Ovary (tissue), 9 donors: Measurements from ENCODE around the gene FER1L5. TPM values are rescaled to one million over a fixed set of nuclear protein-coding genes. Genes with fewer than 3 reads are reported as not detected.

Experiments
- DNase-seq, 5 donors: peaks; one replicate each; pipeline ENCODE4 v3.0.0-alpha.2; 2019 to 2020
- H3K27ac ChIP-seq, 2 donors: fragments of 200-600 bp; one replicate each; pipeline versions ENCODE4 v1.5.1 to v1.8.0; 2019 to 2022
- H3K27me3 ChIP-seq: fragments of 200-600 bp; one replicate; pipeline ENCODE4 v1.8.0; 2022
- H3K36me3 ChIP-seq: fragments of 200-600 bp; sonication (generic); one replicate; pipeline ENCODE4 v1.5.1; 2019
- H3K4me1 ChIP-seq: one replicate; pipeline ENCODE4 v1.8.1; 2013; ENCODE audit warnings: mild to moderate bottlenecking, moderate library complexity; ENCODE audit not compliant: insufficient read depth
- H3K4me3 ChIP-seq: fragments of 200-600 bp; sonication (generic); one replicate; pipeline ENCODE4 v1.5.1; 2017
- H3K9me3 ChIP-seq, 2 donors: fragments of 200-600 bp in 1 of 2; sonication (generic) in 1 of 2; one replicate each; pipeline versions ENCODE4 v1.5.1 to v1.8.1; 2013 to 2019; ENCODE audit warnings: mild to moderate bottlenecking in 1 of 2, moderate library complexity in 1 of 2
- EP300 ChIP-seq: sonication (generic); formaldehyde crosslinking; IDR thresholded peaks from one replicate; pipeline ENCODE4 v1.6.1; 2017; ENCODE audit warnings: antibody characterized with exemption
- POLR2A ChIP-seq: fragments of 450-650 bp; IDR thresholded peaks from one replicate; pipeline ENCODE4 v1.6.1; 2017; ENCODE audit warnings: antibody characterized with exemption, mild to moderate bottlenecking, moderate library complexity
- WGBS, 3 donors: extraction: QIAGEN DNeasy Blood & Tissue Kit in 1 of 3; methylation state at CpG; one replicate each; pipeline versions ENCODE4 v1.1.5 to v1.1.7; 2013 to 2017; 5-methylcytosine and 5-hydroxymethylcytosine counted together
- intact Hi-C, 4 donors: fragments of 100-400 bp; cut with DNase I; formaldehyde crosslinking; loops; one replicate each; pipeline versions ENCODE4 v1.11.0 to v1.15.1; 2022 to 2023
- polyA plus RNA-seq, 2 donors: library from polyadenylated mRNA; stranded (reverse); fragments of 200-250 nt in 1 of 2; fragments of 350-450 nt in 1 of 2; fragmentation: Illumina TruSeq in 1 of 2; extraction: RNeasy Lipid Tissue Mini Kit (QIAGEN cat#74804) in 1 of 2; gene quantifications; one replicate each; pipeline ENCODE4 v1.2.3, GENCODE V29; 2013 to 2014
- total RNA-seq, 7 donors: library from RNA; depleted of rRNA in 2 of 7; stranded (reverse); fragments of >200 nt in 2 of 7; fragmentation: NEBNext Ultra II Directional in 3 of 7; extraction: Animal tissue kit (Norgen Biotek cat#: 25700) in 3 of 7; gene quantifications; one replicate each; pipeline versions ENCODE4 v1.1.0 to v1.2.4, GENCODE V29; 2016 to 2023
- TF ChIP-seq, protein P1 (sequence below), 3 donors: fragments of 450-650 bp in 2 of 3; fragments of 200-600 bp in 1 of 3; IDR thresholded peaks; one replicate each; pipeline versions ENCODE4 v1.5.1 to v1.8.0; 2016 to 2022; ENCODE audit warnings: antibody characterized with exemption in 3 of 3, mild to moderate bottlenecking in 1 of 3
- donor health status: DM: no; HTN: no; CAD: no; lungs with moderate emphysema.
- donor health status: DM: no; HTN: no; CAD: no.
- donor health status: Bipolar disorder and iron deficiency.
- donor health status: DM: yes; HTN: yes; CAD: no.
- donor health status: DM: no; HTN: no; CAD: no.
- donor health status: DM: yes; HTN: yes; CAD: no.

FER1L5 gene
- total and polyA plus RNA-seq, 9 donors, result 0.08 to 0.80 (median 0.23) TPM

DNA sequence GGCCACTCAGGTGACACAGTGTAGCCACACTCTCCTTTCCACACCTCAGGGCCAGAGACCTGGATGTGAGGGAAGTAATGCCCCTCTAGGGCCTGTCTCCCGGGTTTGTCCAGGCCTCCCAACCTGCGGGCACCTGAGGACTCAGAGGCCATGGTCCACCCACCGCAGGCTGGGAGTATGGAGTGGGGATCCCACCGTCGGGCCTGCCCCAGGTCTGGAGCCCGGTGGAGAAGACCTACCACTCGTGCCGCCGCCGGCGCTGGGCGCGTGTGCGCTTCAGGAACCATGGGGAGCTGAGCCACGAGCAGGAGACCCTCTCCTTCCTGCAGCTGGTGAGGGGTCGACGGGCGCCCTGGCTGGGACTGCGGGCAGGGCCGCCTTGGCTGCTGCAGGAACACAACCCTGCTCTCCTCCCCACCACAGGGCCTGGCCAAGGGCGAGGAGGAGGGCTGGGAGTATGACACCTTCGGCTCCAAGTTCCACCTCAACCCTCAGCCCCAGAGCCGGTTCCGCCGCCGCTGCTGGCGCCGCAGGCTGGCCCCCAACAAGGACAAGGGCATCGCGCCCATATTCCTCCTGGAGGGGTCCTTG lies 48.6 kb downstream of the FER1L5 start:
- H3K27me3 ChIP-seq, result no peaks in the 10 kb centered on the region

DNA sequence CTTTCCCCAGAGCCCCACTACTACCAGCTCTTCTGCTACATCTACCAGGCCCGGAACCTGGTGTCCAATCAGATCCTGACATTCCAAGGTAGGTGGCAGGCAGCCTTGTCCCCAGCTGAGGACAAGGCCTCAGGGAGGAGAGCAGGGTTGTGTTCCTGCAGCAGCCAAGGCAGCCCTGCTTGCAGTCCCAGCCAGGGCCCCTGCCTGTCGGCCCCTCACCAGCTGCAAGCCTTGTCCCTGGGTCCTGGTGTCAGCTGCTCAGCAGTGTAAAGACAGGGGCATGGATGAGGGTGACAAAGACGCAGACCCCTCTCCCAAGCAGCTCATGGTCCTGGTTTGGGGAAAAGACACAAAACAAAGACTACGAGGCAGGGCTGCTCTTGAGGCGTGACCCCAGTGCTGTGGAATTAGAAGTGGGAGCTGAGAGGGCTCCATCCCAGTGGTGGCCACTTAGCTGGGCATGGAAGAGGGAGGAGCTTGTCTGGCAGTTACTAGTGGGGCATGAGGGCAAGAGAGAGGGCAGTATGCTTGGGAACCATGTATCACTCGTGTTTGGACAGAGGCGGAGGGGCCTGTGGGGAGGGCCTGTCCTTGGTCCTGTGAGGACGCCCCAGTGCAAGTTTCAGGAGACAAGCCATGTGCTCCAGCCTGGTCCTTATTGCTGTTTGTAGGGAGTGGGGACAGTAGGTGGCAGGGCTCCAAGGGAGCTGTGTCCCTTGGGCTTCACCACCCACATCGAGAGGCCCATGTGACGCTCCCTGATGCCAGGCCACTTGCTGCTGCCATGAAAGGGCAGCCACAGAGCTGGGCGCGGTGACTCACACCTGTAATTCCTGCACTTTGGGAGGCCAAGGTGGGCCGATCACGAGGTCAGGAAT lies 49.8 kb downstream of the FER1L5 start:
- Histone ChIP-seq H3K27me3 (no peaks in the 10 kb centered on the region), H3K36me3 (no peaks in the 10 kb centered on the region), H3K9me3 (no peaks in the 10 kb centered on the region), H3K27ac (no peak overlapping the region), H3K4me1 (no peaks in the 10 kb centered on the region), H3K4me3 (no peak overlapping the region)
- intact Hi-C loops, result no loop called here
- 84 to 91% (median 89%) methylated on average over 14 of the region's 14 CpGs for WGBS, 3 donors
- no peak for DNase-seq
- no peak for TF ChIP-seq EP300
- TF ChIP-seq, protein P1, sequence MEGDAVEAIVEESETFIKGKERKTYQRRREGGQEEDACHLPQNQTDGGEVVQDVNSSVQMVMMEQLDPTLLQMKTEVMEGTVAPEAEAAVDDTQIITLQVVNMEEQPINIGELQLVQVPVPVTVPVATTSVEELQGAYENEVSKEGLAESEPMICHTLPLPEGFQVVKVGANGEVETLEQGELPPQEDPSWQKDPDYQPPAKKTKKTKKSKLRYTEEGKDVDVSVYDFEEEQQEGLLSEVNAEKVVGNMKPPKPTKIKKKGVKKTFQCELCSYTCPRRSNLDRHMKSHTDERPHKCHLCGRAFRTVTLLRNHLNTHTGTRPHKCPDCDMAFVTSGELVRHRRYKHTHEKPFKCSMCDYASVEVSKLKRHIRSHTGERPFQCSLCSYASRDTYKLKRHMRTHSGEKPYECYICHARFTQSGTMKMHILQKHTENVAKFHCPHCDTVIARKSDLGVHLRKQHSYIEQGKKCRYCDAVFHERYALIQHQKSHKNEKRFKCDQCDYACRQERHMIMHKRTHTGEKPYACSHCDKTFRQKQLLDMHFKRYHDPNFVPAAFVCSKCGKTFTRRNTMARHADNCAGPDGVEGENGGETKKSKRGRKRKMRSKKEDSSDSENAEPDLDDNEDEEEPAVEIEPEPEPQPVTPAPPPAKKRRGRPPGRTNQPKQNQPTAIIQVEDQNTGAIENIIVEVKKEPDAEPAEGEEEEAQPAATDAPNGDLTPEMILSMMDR (IDR thresholded peaks at IDR 0.05), result no peak
- TF ChIP-seq POLR2A, result no peak

More for the DNA sequence above, 48.6 kb downstream of the FER1L5 start:
- Histone ChIP-seq H3K27ac (no peak overlapping the region), H3K9me3 (no peaks in the 10 kb centered on the region), H3K36me3 (no peaks in the 10 kb centered on the region), H3K4me1 (no peaks in the 10 kb centered on the region), H3K4me3 (no peak overlapping the region)
- intact Hi-C loops, result no loop called here
- no peak for TF ChIP-seq EP300
- TF ChIP-seq POLR2A, result no peak
- TF ChIP-seq, protein P1 (IDR thresholded peaks at IDR 0.05), result no peak
- DNase-seq, result no peak
- WGBS, 3 donors, result 91 to 96% (median 94%) methylated on average over 23 to 30 of the region's 30 CpGs

DNA sequence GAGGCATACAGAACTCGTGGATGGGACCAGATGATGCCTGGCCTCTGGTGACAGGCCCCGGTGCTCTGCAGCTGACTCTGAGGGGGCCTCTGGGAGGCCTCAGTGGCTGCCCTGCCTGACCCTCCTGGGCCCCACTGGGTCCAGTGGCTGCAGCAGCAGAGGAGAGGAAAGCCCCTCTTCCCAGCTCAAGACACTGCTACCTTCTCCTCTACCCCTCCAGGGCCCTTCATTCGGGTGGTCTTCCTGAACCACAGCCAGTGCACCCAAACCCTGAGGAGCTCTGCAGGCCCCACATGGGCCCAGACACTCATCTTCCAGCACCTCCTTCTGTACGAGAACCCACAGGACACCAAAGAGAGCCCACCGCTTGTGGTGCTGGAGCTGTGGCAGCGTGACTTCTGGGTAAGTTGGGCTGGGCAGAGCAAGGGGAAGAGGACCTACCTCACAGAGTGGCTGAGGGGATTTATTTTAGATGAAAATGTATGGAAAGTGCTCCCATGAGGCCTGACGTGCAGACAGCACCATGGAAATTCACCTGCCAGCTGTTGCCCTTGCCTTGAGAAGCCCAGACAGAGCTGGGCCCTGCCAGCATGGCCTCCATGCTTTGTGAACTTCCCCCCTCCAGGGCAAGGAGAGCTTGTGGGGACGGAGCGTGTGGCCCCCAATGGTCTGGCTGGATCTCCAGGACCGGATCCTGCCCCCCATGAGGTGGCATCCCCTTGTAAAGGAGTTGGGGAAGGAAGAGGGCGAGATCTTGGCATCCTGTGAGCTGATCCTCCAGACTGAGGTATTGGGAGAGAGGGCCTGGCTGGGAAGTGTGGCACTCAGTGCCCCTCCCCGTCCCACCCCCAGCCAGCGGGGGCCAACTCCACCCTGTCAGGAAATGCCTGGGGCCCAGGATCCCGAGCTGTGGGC lies 51.0 kb downstream of the FER1L5 start:
- H3K27ac ChIP-seq, result no peak overlapping the region
- H3K9me3 ChIP-seq, result no peaks in the 10 kb centered on the region
- no peaks in the 10 kb centered on the region for H3K4me1 ChIP-seq
- TF ChIP-seq POLR2A (no peak), EP300 (no peak)
- TF ChIP-seq, protein P1 (IDR thresholded peaks at IDR 0.05), result no peak
- H3K4me3 ChIP-seq, result no peak overlapping the region
- no peaks in the 10 kb centered on the region for H3K36me3 ChIP-seq
- no peak for DNase-seq
- intact Hi-C loops, result no loop called here
- 83 to 87% (median 84%) methylated on average over 14 of the region's 14 CpGs for WGBS, 3 donors
- H3K27me3 ChIP-seq, result no peaks in the 10 kb centered on the region

DNA sequence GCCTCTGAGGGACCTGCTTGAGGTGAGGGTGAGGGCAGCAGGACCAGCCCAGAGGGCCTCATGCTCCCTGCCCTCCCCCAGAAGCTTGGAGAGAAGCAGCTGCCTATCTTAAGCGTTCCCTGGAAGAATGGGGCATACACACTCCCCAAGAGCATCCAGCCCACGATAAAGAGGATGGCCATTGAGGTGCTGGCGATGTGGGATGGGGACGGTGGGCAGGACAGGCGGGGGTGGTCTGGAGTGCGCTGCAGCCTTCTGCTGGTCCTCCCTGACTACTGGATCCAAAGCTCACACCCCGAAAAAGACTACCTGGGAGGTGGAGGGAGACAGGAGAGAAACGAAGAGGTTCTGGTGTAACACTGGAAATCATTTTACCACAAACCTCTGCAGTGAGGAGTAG lies 51.7 kb downstream of the FER1L5 start:
- no peaks in the 10 kb centered on the region for H3K4me1 ChIP-seq
- H3K27me3 ChIP-seq, result no peaks in the 10 kb centered on the region
- no peak overlapping the region for H3K4me3 ChIP-seq
- DNase-seq, result no peak
- H3K27ac ChIP-seq, result no peak overlapping the region
- no peak for TF ChIP-seq EP300
- TF ChIP-seq POLR2A, result no peak
- TF ChIP-seq, protein P1 (IDR thresholded peaks at IDR 0.05), result no peak
- 83 to 89% (median 83%) methylated on average over 8 of the region's 8 CpGs for WGBS, 3 donors
- intact Hi-C loops, result no loop called here
- no peaks in the 10 kb centered on the region for H3K9me3 ChIP-seq
- no peaks in the 10 kb centered on the region for H3K36me3 ChIP-seq
